ENCODE measurements around the gene CEP170B. TPM values are rescaled to one million over a fixed set of nuclear protein-coding genes. Genes with fewer than 3 reads are reported as not detected.

CEP170B gene
- total RNA-seq, 1 donor from 2014 or later: 14.4 TPM

GRCh38 chr14:104858811-104859426 is 6.1 kb upstream of the CEP170B start:
- H3K4me3 Mint-ChIP-seq: no peak overlapping the region
- TF ChIP-seq CTCF (conservative IDR thresholded peaks at IDR 0.05): no peak
- H3K36me3 Mint-ChIP-seq (ENCODE audit: low read depth): no peaks in the 10 kb centered on the region
- peaks cover 4% of the 10 kb centered on the region for H3K27me3 Mint-ChIP-seq (ENCODE audit: low read depth)
- H3K27ac Mint-ChIP-seq (ENCODE audit: unreplicated experiment): no peak overlapping the region
- peaks cover 9% of the 10 kb centered on the region for H3K4me1 Mint-ChIP-seq
- no peaks in the 10 kb centered on the region for H3K9me3 Mint-ChIP-seq
- DNase-seq (ENCODE audit: low read depth, low spot score): no peak

- Mint-ChIP-seq H3K4me1 (peaks cover 9% of the 10 kb centered on the region), H3K27ac (ENCODE audit: unreplicated experiment) (no peak overlapping the region), H3K36me3 (ENCODE audit: low read depth) (no peaks in the 10 kb centered on the region), H3K9me3 (no peaks in the 10 kb centered on the region), H3K4me3 (no peak overlapping the region), H3K27me3 (ENCODE audit: low read depth) (peaks cover 3% of the 10 kb centered on the region)
- no peak for TF ChIP-seq CTCF (conservative IDR thresholded peaks at IDR 0.05)
- no peak for DNase-seq (ENCODE audit: low read depth, low spot score)
Measured at GRCh38 chr14:104859900-104860299, 5.2 kb upstream of the CEP170B start.

- Mint-ChIP-seq H3K27ac (ENCODE audit: unreplicated experiment) (no peak overlapping the region), H3K27me3 (ENCODE audit: low read depth) (peaks cover 3% of the 10 kb centered on the region)
- TF ChIP-seq CTCF (conservative IDR thresholded peaks at IDR 0.05): no peak
Measured at GRCh38 chr14:104860414-104860813, 4.7 kb upstream of the CEP170B start.

GRCh38 chr14:104863131-104863862 is 1.8 kb upstream of the CEP170B start:
- Mint-ChIP-seq H3K4me1 (no peaks in the 10 kb centered on the region), H3K4me3 (peak overlapping the region; percentile 59), H3K9me3 (no peaks in the 10 kb centered on the region), H3K36me3 (ENCODE audit: low read depth) (no peaks in the 10 kb centered on the region), H3K27ac (ENCODE audit: unreplicated experiment) (no peak overlapping the region), H3K27me3 (ENCODE audit: low read depth) (peaks cover 21% of the 10 kb centered on the region)
- DNase-seq (ENCODE audit: low read depth, low spot score): no peak
- no peak for TF ChIP-seq CTCF (conservative IDR thresholded peaks at IDR 0.05)

More at GRCh38 chr14:104860414-104860813, 4.7 kb upstream of the CEP170B start:
- no peaks in the 10 kb centered on the region for H3K9me3 Mint-ChIP-seq
- no peaks in the 10 kb centered on the region for H3K36me3 Mint-ChIP-seq (ENCODE audit: low read depth)
- no peak overlapping the region for H3K4me3 Mint-ChIP-seq
- DNase-seq (ENCODE audit: low read depth, low spot score): no peak
- peaks cover 9% of the 10 kb centered on the region for H3K4me1 Mint-ChIP-seq

- no peak for DNase-seq (ENCODE audit: low read depth, low spot score)
- H3K9me3 Mint-ChIP-seq: no peaks in the 10 kb centered on the region
- H3K4me1 Mint-ChIP-seq: no peaks in the 10 kb centered on the region
- peaks cover 21% of the 10 kb centered on the region for H3K27me3 Mint-ChIP-seq (ENCODE audit: low read depth)
- TF ChIP-seq CTCF (conservative IDR thresholded peaks at IDR 0.05): no peak
- H3K4me3 Mint-ChIP-seq: peak overlapping the region; percentile 59
- H3K36me3 Mint-ChIP-seq (ENCODE audit: low read depth): no peaks in the 10 kb centered on the region
- no peak overlapping the region for H3K27ac Mint-ChIP-seq (ENCODE audit: unreplicated experiment)
Measured at GRCh38 chr14:104863923-104864266, 1.2 kb upstream of the CEP170B start.
